Stimulated activated CD4-positive, alpha-beta T cell treated with anti-CD3 and anti-CD28 coated beads, Interleukin-15, amount 100 ng/mL, for 48 hours (primary cell): ENCODE data around the gene KCNQ2.
"Not testable (repeated sequence)": the region's sequence is repeated elsewhere in the genome, so short reads cannot be mapped to it uniquely, and the experiment has no call there.

Source experiments
- DNase-seq, 2 donors: peaks; one replicate each; pipeline ENCODE4 v3.0.0-alpha.2; 2020; ENCODE audit warnings: low read depth in 2 of 2

The KCNQ2 gene

GRCh38 chr20:63385819-63386218 lies 86.6 kb downstream of the KCNQ2 start:
- no peak for DNase-seq

- DNase-seq = no peak
These were observed 88.1 kb downstream of the KCNQ2 start for GRCh38 chr20:63384336-63384735.

- no peak for DNase-seq
These were observed 88.9 kb downstream of the KCNQ2 start for GRCh38 chr20:63383556-63383955.

GRCh38 chr20:63382551-63383300 lies 89.7 kb downstream of the KCNQ2 start:
- DNase-seq = no peak

- no peak for DNase-seq
These were observed 90.5 kb downstream of the KCNQ2 start for GRCh38 chr20:63381781-63382431.

GRCh38 chr20:63380346-63380870 lies 92.0 kb downstream of the KCNQ2 start:
- DNase-seq = no peak

- DNase-seq = not testable (repeated sequence)
These were observed 92.6 kb downstream of the KCNQ2 start for GRCh38 chr20:63379872-63380271.

- no peak for DNase-seq
These were observed 93.2 kb downstream of the KCNQ2 start for GRCh38 chr20:63379296-63379695.

- no peak for DNase-seq
These were observed 93.8 kb downstream of the KCNQ2 start for GRCh38 chr20:63378626-63379025.

GRCh38 chr20:63377951-63378381 lies 94.5 kb downstream of the KCNQ2 start:
- no peak for DNase-seq

GRCh38 chr20:63377256-63377941 lies 95.1 kb downstream of the KCNQ2 start:
- no peak for DNase-seq

- DNase-seq = no peak
These were observed 95.9 kb downstream of the KCNQ2 start for GRCh38 chr20:63376283-63377250.

GRCh38 chr20:63375438-63375837 lies 97.0 kb downstream of the KCNQ2 start:
- DNase-seq = no peak

GRCh38 chr20:63374504-63374903 lies 98.0 kb downstream of the KCNQ2 start:
- DNase-seq = no peak

GRCh38 chr20:63373996-63374395 lies 98.5 kb downstream of the KCNQ2 start:
- DNase-seq = no peak

GRCh38 chr20:63372971-63373885 lies 99.2 kb downstream of the KCNQ2 start:
- no peak for DNase-seq

- DNase-seq = no peak
These were observed 101.1 kb downstream of the KCNQ2 start for GRCh38 chr20:63371291-63371865.

- no peak for DNase-seq
These were observed 101.8 kb downstream of the KCNQ2 start for GRCh38 chr20:63370618-63371187.
